Chondrocyte (in vitro differentiated cells): ENCODE results near the gene IL3RA. TPM values are rescaled to one million over a fixed set of nuclear protein-coding genes. Genes with fewer than 3 reads are reported as not detected.
A peak's percentile ranks its signal among the peaks of the same experiment; 100 is the strongest.

Experiments
- DNase-seq: peaks from one replicate; pipeline ENCODE4 v3.0.0; 2021; ENCODE audit warnings: mixed read lengths, low spot score
- H3K27ac Mint-ChIP-seq: one replicate; pipeline ENCODE4 v1.8.0; 2021; ENCODE audit warnings: mild to moderate bottlenecking, moderate library complexity, mixed read lengths; ENCODE audit not compliant: unreplicated experiment
- H3K27me3 Mint-ChIP-seq: 2 replicates; pipeline ENCODE4 v1.8.0; 2021; ENCODE audit warnings: low read depth, mixed read lengths
- H3K36me3 Mint-ChIP-seq: 2 replicates; pipeline ENCODE4 v1.8.0; 2021; ENCODE audit warnings: low read depth, mixed read lengths
- H3K4me1 Mint-ChIP-seq: 2 replicates; pipeline ENCODE4 v1.8.0; 2021; ENCODE audit warnings: low read depth, mild to moderate bottlenecking, mixed read lengths
- H3K4me3 Mint-ChIP-seq: one replicate; pipeline ENCODE4 v1.8.0; 2021; ENCODE audit warnings: mild to moderate bottlenecking, moderate library complexity, mixed read lengths; ENCODE audit not compliant: unreplicated experiment
- H3K9me3 Mint-ChIP-seq: 2 replicates; pipeline ENCODE4 v1.8.0; 2021; ENCODE audit warnings: low read depth, mixed read lengths
- CTCF ChIP-seq: fragments of 200-600 bp; sonication (generic); IDR thresholded peaks from 2 replicates; pipeline ENCODE4 v1.5.0; 2021; ENCODE audit warnings: antibody characterized with exemption, mild to moderate bottlenecking, moderate library complexity
- total RNA-seq: library from RNA; stranded (reverse); gene quantifications from 3 replicates; pipeline ENCODE4 v1.2.1, GENCODE V29; 2021

IL3RA gene
- total RNA-seq, 1 donor from 2014 or later = 0.47 TPM

GRCh38 chrX:1378306-1378759 is 41.7 kb downstream of the IL3RA start:
- Mint-ChIP-seq H3K27me3 (no peaks in the 10 kb centered on the region), H3K36me3 (peaks cover 1% of the 10 kb centered on the region), H3K4me1 (peaks cover 5% of the 10 kb centered on the region), H3K27ac (no peak overlapping the region), H3K9me3 (no peaks in the 10 kb centered on the region), H3K4me3 (no peak overlapping the region)
- DNase-seq = peak; percentile 91
- no peak for TF ChIP-seq CTCF

- peaks cover 8% of the 10 kb centered on the region for H3K36me3 Mint-ChIP-seq
- H3K4me1 Mint-ChIP-seq = peaks cover 11% of the 10 kb centered on the region
- no peak overlapping the region for H3K4me3 Mint-ChIP-seq
- no peak for TF ChIP-seq CTCF
- H3K27me3 Mint-ChIP-seq = no peaks in the 10 kb centered on the region
- peak; percentile 58 for DNase-seq
- H3K27ac Mint-ChIP-seq = no peak overlapping the region
- H3K9me3 Mint-ChIP-seq = no peaks in the 10 kb centered on the region
These were observed 44.2 kb downstream of the IL3RA start for GRCh38 chrX:1380672-1381233.

GRCh38 chrX:1384658-1385252 is 48.2 kb downstream of the IL3RA start:
- peak; percentile 32 for DNase-seq
- TF ChIP-seq CTCF = no peak
- no peak overlapping the region for H3K27ac Mint-ChIP-seq
- H3K9me3 Mint-ChIP-seq = no peaks in the 10 kb centered on the region
- no peak overlapping the region for H3K4me3 Mint-ChIP-seq
- H3K27me3 Mint-ChIP-seq = no peaks in the 10 kb centered on the region
- H3K4me1 Mint-ChIP-seq = peaks cover 25% of the 10 kb centered on the region
- peaks cover 35% of the 10 kb centered on the region for H3K36me3 Mint-ChIP-seq

GRCh38 chrX:1385253-1386223 is 49.0 kb downstream of the IL3RA start:
- TF ChIP-seq CTCF = no peak
- H3K4me3 Mint-ChIP-seq = no peak overlapping the region
- no peaks in the 10 kb centered on the region for H3K9me3 Mint-ChIP-seq
- peaks cover 26% of the 10 kb centered on the region for H3K4me1 Mint-ChIP-seq
- peaks cover 37% of the 10 kb centered on the region for H3K36me3 Mint-ChIP-seq
- no peak overlapping the region for H3K27ac Mint-ChIP-seq
- no peaks in the 10 kb centered on the region for H3K27me3 Mint-ChIP-seq
- DNase-seq = peak; percentile 83
